ENCODE measurements around the gene GABRR1. TPM values are rescaled to one million over a fixed set of nuclear protein-coding genes. Genes with fewer than 3 reads are reported as not detected.

The GABRR1 gene
- total RNA-seq, 3 donors from 2014 or later (not counting 1 experiment from before 2014, with no cell fraction given): 0.07 TPM; not detected in 2

- intact Hi-C loops (cut with micrococcal nuclease): no loop called here
- H3K27ac ChIP-seq (ENCODE audit: low read length): no peak overlapping the region
- no peak overlapping the region for H3K27ac Mint-ChIP-seq
- TF ChIP-seq, protein P1, sequence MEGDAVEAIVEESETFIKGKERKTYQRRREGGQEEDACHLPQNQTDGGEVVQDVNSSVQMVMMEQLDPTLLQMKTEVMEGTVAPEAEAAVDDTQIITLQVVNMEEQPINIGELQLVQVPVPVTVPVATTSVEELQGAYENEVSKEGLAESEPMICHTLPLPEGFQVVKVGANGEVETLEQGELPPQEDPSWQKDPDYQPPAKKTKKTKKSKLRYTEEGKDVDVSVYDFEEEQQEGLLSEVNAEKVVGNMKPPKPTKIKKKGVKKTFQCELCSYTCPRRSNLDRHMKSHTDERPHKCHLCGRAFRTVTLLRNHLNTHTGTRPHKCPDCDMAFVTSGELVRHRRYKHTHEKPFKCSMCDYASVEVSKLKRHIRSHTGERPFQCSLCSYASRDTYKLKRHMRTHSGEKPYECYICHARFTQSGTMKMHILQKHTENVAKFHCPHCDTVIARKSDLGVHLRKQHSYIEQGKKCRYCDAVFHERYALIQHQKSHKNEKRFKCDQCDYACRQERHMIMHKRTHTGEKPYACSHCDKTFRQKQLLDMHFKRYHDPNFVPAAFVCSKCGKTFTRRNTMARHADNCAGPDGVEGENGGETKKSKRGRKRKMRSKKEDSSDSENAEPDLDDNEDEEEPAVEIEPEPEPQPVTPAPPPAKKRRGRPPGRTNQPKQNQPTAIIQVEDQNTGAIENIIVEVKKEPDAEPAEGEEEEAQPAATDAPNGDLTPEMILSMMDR (IDR thresholded peaks at IDR 0.05): no peak
- H3K4me3 ChIP-seq (ENCODE audit: low read length): no peak overlapping the region
- peaks cover 0 to 10% of the 10 kb centered on the region in 2 donors for H3K27me3 Mint-ChIP-seq (ENCODE audit: low read depth in 2 of 2)
- no peaks in the 10 kb centered on the region for H3K4me1 ChIP-seq (ENCODE audit: control insufficient read depth, insufficient read depth, low read length)
- H3K9me3 ChIP-seq (ENCODE audit: control insufficient read depth, insufficient read depth, low read length): no peaks in the 10 kb centered on the region
- no peaks in the 10 kb centered on the region for H3K27me3 ChIP-seq (ENCODE audit: control insufficient read depth, insufficient read depth, low read length)
- H3K4me1 Mint-ChIP-seq: no peaks in the 10 kb centered on the region
- DNase-seq (no peak), ATAC-seq (no peak)
- no peaks in the 10 kb centered on the region for H3K9me3 Mint-ChIP-seq
- no peaks in the 10 kb centered on the region for H3K36me3 Mint-ChIP-seq
- no peaks in the 10 kb centered on the region for H3K36me3 ChIP-seq (ENCODE audit: control insufficient read depth, insufficient read depth, low read length)
- H3K4me3 Mint-ChIP-seq: no peak overlapping the region
Measured at GRCh38 chr6:89254569-89254968, 37.4 kb upstream of the GABRR1 start.

DNA sequence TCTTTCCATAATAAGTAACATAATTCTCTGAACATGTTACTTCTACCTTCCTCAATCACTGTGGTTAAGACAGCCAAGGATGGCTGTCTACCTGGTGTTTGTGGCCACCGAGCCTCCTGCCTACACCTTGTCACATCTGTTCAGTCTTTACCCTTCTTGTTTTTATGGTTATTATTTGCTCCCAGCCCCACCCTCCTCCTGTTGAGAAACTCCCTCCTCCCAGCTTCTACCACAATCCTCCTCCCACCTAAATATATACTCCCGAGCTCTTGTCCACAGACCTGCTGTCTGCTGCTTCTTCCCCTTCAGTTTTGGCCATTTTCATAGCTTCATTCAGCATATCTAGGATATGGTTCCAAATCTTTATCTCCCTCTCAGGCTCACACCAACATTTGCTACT lies 35.7 kb upstream of the GABRR1 start:
- H3K27ac ChIP-seq (ENCODE audit: low read length): no peak overlapping the region
- H3K4me1 ChIP-seq (ENCODE audit: control insufficient read depth, insufficient read depth, low read length): no peaks in the 10 kb centered on the region
- WGBS (ENCODE audit: insufficient coverage): 44% methylated on average over 2 of the region's 2 CpGs
- no peaks in the 10 kb centered on the region for H3K4me1 Mint-ChIP-seq
- no peak for ATAC-seq
- no peaks in the 10 kb centered on the region for H3K27me3 ChIP-seq (ENCODE audit: control insufficient read depth, insufficient read depth, low read length)
- intact Hi-C loops (cut with micrococcal nuclease): no loop called here
- H3K36me3 ChIP-seq (ENCODE audit: control insufficient read depth, insufficient read depth, low read length): no peaks in the 10 kb centered on the region
- DNase-seq: no peak
- no peaks in the 10 kb centered on the region for H3K9me3 Mint-ChIP-seq
- no peaks in the 10 kb centered on the region for H3K9me3 ChIP-seq (ENCODE audit: control insufficient read depth, insufficient read depth, low read length)
- peaks cover 0 to 13% of the 10 kb centered on the region in 2 donors for H3K27me3 Mint-ChIP-seq (ENCODE audit: low read depth in 2 of 2)
- H3K4me3 Mint-ChIP-seq: no peak overlapping the region
- H3K27ac Mint-ChIP-seq: no peak overlapping the region
- no peaks in the 10 kb centered on the region for H3K36me3 Mint-ChIP-seq
- TF ChIP-seq, protein P1 (IDR thresholded peaks at IDR 0.05): no peak
- no peak overlapping the region for H3K4me3 ChIP-seq (ENCODE audit: low read length)

GRCh38 chr6:89251976-89252375 lies 34.8 kb upstream of the GABRR1 start:
- ATAC-seq (no peak), DNase-seq (no peak)
- H3K27me3 ChIP-seq (ENCODE audit: control insufficient read depth, insufficient read depth, low read length): no peaks in the 10 kb centered on the region
- H3K9me3 Mint-ChIP-seq: no peaks in the 10 kb centered on the region
- no peak overlapping the region for H3K4me3 Mint-ChIP-seq
- WGBS (ENCODE audit: insufficient coverage): 94% methylated on average over 10 of the region's 10 CpGs
- no peak overlapping the region for H3K4me3 ChIP-seq (ENCODE audit: low read length)
- no peak overlapping the region for H3K27ac ChIP-seq (ENCODE audit: low read length)
- intact Hi-C loops (cut with micrococcal nuclease): no loop called here
- no peaks in the 10 kb centered on the region for H3K9me3 ChIP-seq (ENCODE audit: control insufficient read depth, insufficient read depth, low read length)
- TF ChIP-seq, protein P1 (IDR thresholded peaks at IDR 0.05): no peak
- no peaks in the 10 kb centered on the region for H3K4me1 ChIP-seq (ENCODE audit: control insufficient read depth, insufficient read depth, low read length)
- no peaks in the 10 kb centered on the region for H3K36me3 ChIP-seq (ENCODE audit: control insufficient read depth, insufficient read depth, low read length)
- H3K27ac Mint-ChIP-seq: no peak overlapping the region
- no peaks in the 10 kb centered on the region for H3K36me3 Mint-ChIP-seq
- peaks cover 0 to 14% of the 10 kb centered on the region in 2 donors for H3K27me3 Mint-ChIP-seq (ENCODE audit: low read depth in 2 of 2)
- H3K4me1 Mint-ChIP-seq: no peaks in the 10 kb centered on the region

DNA sequence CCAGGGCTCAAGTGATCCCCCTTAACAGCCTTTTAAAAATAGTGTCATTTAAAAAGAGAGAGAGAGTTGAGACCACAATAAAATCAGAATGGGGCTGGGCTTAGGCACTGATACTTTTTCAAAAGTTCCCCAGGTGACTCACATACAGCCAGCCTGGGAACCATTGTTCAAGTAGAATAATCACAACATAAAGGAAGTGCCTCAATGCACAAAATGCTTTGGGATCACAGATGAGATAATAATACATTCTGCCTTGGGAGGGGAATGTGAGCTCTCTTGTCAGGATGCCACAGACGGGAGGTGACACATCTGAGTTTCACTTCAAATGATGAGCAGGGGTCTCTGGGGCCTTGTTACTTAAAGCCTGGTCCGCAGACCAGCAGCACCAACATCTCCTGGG lies 34.0 kb upstream of the GABRR1 start:
- ATAC-seq (no peak), DNase-seq (no peak)
- Mint-ChIP-seq H3K9me3 (no peaks in the 10 kb centered on the region), H3K4me1 (no peaks in the 10 kb centered on the region), H3K4me3 (no peak overlapping the region), H3K27ac (no peak overlapping the region), H3K36me3 (no peaks in the 10 kb centered on the region), H3K27me3 (ENCODE audit: low read depth in 2 of 2) (peaks cover 0 to 15% of the 10 kb centered on the region in 2 donors)
- intact Hi-C loops (cut with micrococcal nuclease): no loop called here
- H3K27ac ChIP-seq (ENCODE audit: low read length): no peak overlapping the region
- H3K27me3 ChIP-seq (ENCODE audit: control insufficient read depth, insufficient read depth, low read length): no peaks in the 10 kb centered on the region
- TF ChIP-seq, protein P1 (IDR thresholded peaks at IDR 0.05): no peak
- 89% methylated on average over 2 of the region's 2 CpGs for WGBS (ENCODE audit: insufficient coverage)
- no peak overlapping the region for H3K4me3 ChIP-seq (ENCODE audit: low read length)
- H3K4me1 ChIP-seq (ENCODE audit: control insufficient read depth, insufficient read depth, low read length): no peaks in the 10 kb centered on the region
- no peaks in the 10 kb centered on the region for H3K9me3 ChIP-seq (ENCODE audit: control insufficient read depth, insufficient read depth, low read length)
- no peaks in the 10 kb centered on the region for H3K36me3 ChIP-seq (ENCODE audit: control insufficient read depth, insufficient read depth, low read length)
